KG1 (cell line): ENCODE results near the gene IGFN1.
"Not testable (repeated sequence)": the region's sequence is repeated elsewhere in the genome, so short reads cannot be mapped to it uniquely, and the experiment has no call there.

Experiments
- DNase-seq: peaks from one replicate; lab custom pipeline; 2025; lab: John Stamatoyannopoulos, UW

Gene IGFN1

GRCh38 chr1:201250326-201251011, 59.8 kb downstream of the IGFN1 start:
- no peak for DNase-seq

GRCh38 chr1:201251411-201251810, 60.8 kb downstream of the IGFN1 start:
- DNase-seq = no peak

- no peak for DNase-seq
Observed at GRCh38 chr1:201251851-201252430, 61.3 kb downstream of the IGFN1 start.

- DNase-seq = no peak
Observed at GRCh38 chr1:201252944-201253371, 62.3 kb downstream of the IGFN1 start.

- no peak for DNase-seq
Observed at GRCh38 chr1:201253411-201253810, 62.8 kb downstream of the IGFN1 start.

- DNase-seq = no peak
Observed at GRCh38 chr1:201253906-201254624, 63.4 kb downstream of the IGFN1 start.

- no peak for DNase-seq
Observed at GRCh38 chr1:201254625-201255478, 64.2 kb downstream of the IGFN1 start.

- DNase-seq = no peak
Observed at GRCh38 chr1:201255479-201256362, 65.1 kb downstream of the IGFN1 start.

- not testable (repeated sequence) for DNase-seq
Observed at GRCh38 chr1:201258132-201258531, 67.5 kb downstream of the IGFN1 start.

GRCh38 chr1:201258763-201259230, 68.2 kb downstream of the IGFN1 start:
- no peak for DNase-seq

GRCh38 chr1:201259476-201260235, 69.0 kb downstream of the IGFN1 start:
- no peak for DNase-seq

- DNase-seq = no peak
Observed at GRCh38 chr1:201260236-201260590, 69.6 kb downstream of the IGFN1 start.

- no peak for DNase-seq
Observed at GRCh38 chr1:201260648-201261311, 70.2 kb downstream of the IGFN1 start.

- DNase-seq = no peak
Observed at GRCh38 chr1:201261771-201262547, 71.3 kb downstream of the IGFN1 start.

- DNase-seq = no peak
Observed at GRCh38 chr1:201262963-201263608, 72.5 kb downstream of the IGFN1 start.

GRCh38 chr1:201264072-201264471, 73.4 kb downstream of the IGFN1 start:
- no peak for DNase-seq

- no peak for DNase-seq
Observed at GRCh38 chr1:201264554-201264953, 73.9 kb downstream of the IGFN1 start.

- no peak for DNase-seq
Observed at GRCh38 chr1:201265756-201266155, 75.1 kb downstream of the IGFN1 start.

- DNase-seq = no peak
Observed at GRCh38 chr1:201266276-201266675, 75.7 kb downstream of the IGFN1 start.
